Adrenal gland (tissue), 12 donors: ENCODE measurements around the gene DYRK1A. TPM values are rescaled to one million over a fixed set of nuclear protein-coding genes. Genes with fewer than 3 reads are reported as not detected.

Source experiments
- DNase-seq, 7 donors: peaks; one replicate each; pipeline ENCODE4 v3.0.0-alpha.2; 2019 to 2020
- H3K27ac ChIP-seq, 5 donors: fragments of 200-600 bp; sonication (generic) in 4 of 5; 1 replicate in 3 of 5; 2 replicates in 2 of 5; pipeline versions ENCODE4 v1.5.1 to v1.8.0; 2016 to 2020; ENCODE audit warnings: mild to moderate bottlenecking in 1 of 5
- H3K27me3 ChIP-seq: fragments of 200-600 bp; 2 replicates; pipeline ENCODE4 v1.8.0; 2021
- H3K36me3 ChIP-seq, 2 donors: fragments of 200-600 bp; replicated peaks in 1 of 2; 1 replicate in 1 of 2; 2 replicates in 1 of 2; pipeline versions ENCODE4 v1.5.1 to v1.8.0; 2018 to 2022
- H3K4me1 ChIP-seq, 2 donors: fragments of 200-600 bp; replicated peaks in 1 of 2; 1 replicate in 1 of 2; 2 replicates in 1 of 2; pipeline versions ENCODE4 v1.5.1 to v1.8.0; 2018 to 2021
- H3K4me3 ChIP-seq, 4 donors: fragments of 200-600 bp; sonication (generic) in 3 of 4; one replicate each; pipeline ENCODE4 v1.5.1; 2016 to 2018
- H3K9me3 ChIP-seq, 3 donors: fragments of 200-600 bp; sonication (generic) in 1 of 3; replicated peaks in 1 of 3; 1 replicate in 2 of 3; 2 replicates in 1 of 3; pipeline versions ENCODE4 v1.5.1 to v1.8.0; 2016 to 2021
- POLR2A ChIP-seq, 2 donors: fragments of 450-650 bp; IDR thresholded peaks; one replicate each; pipeline ENCODE4 v1.6.1; 2017; ENCODE audit warnings: antibody characterized with exemption in 2 of 2, mild to moderate bottlenecking in 2 of 2, moderate library complexity in 1 of 2
- WGBS, 4 donors: extraction: QIAGEN DNeasy Blood & Tissue Kit in 2 of 4; methylation state at CpG; one replicate each; pipeline versions ENCODE4 v1.1.5 to v1.1.7; 2013 to 2017; 5-methylcytosine and 5-hydroxymethylcytosine counted together
- intact Hi-C, 2 donors: fragments of 100-400 bp; cut with DNase I; formaldehyde crosslinking; loops; one replicate each; pipeline versions ENCODE4 v1.14.1 to v1.15.0; 2022 to 2023
- polyA plus RNA-seq, 3 donors: library from polyadenylated mRNA; stranded (reverse); fragments of 200-250 nt in 2 of 3; fragments of 350-450 nt in 1 of 3; fragmentation: Illumina TruSeq in 1 of 3; extraction: RNeasy Lipid Tissue Mini Kit (QIAGEN cat#74804) in 1 of 3; gene quantifications; one replicate each; pipeline ENCODE4 v1.2.3, GENCODE V29; 2013 to 2014
- total RNA-seq, 9 donors: library from RNA; depleted of rRNA in 4 of 9; stranded (reverse); fragments of >200 nt in 4 of 9; fragments of 120-200 nt in 1 of 9; fragmentation: NEBNext Ultra II Directional in 1 of 9; extraction: Animal tissue kit (Norgen Biotek cat#: 25700) in 1 of 9; gene quantifications; one replicate each; pipeline versions ENCODE4 v1.1.0 to v1.2.4, GENCODE V29; 2013 to 2023
- TF ChIP-seq, protein P1 (sequence below), 6 experiments: fragments of 450-650 bp in 4 of 6; fragments of 200-600 bp in 2 of 6; sonication (generic) in 1 of 6; IDR thresholded peaks; 1 replicate in 5 of 6; 2 replicates in 1 of 6; pipeline versions ENCODE4 v1.5.1 to v1.8.0; 2016 to 2021; ENCODE audit warnings: antibody characterized with exemption in 6 of 6, mild to moderate bottlenecking in 2 of 6, moderate library complexity in 1 of 6
- donor health status: healthy with polysubstance abuse.
- donor health status: Bipolar disorder and iron deficiency.
- donor health status: DM: yes; HTN: yes; CAD: no.
- donor health status: DM: no; HTN: no; CAD: no.
- donor health status: DM: no; HTN: no; CAD: no.
- donor health status: DM: yes; HTN: yes; CAD: no.

DYRK1A gene
- total and polyA plus RNA-seq, 12 donors: 23.6 to 92.3 (median 57.7) TPM

DNA sequence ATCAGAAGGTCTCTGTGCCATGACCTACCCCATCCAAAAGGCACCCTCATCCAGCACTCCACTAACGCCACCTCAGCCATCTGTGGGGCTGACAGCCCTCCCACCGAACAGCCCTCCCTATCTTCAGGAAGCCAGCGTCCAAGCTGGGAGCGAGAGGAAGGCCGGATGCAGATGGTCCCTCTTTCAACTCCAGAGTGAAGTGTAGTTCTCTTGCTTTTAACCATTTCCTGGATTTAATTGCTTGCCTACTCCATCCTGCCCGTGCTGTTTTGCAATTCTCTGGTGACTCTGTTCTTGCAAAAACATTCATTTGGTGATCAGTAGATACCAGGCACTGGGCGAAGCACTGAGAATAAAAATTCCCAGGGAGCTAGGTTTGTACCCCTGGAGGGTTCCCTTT, 8.2 kb upstream of the DYRK1A start:
- H3K27me3 ChIP-seq: no peaks in the 10 kb centered on the region
- no peak overlapping the region for H3K27ac ChIP-seq
- intact Hi-C loops: loop anchor here in 1 of 2 donors (10.0 kb wide), 1 partner anchor 74 kb away; no protein-coding TSS in a partner anchor
- no peak overlapping the region for H3K4me3 ChIP-seq
- no peaks in the 10 kb centered on the region for H3K9me3 ChIP-seq
- peak in 1 of 7 donors; percentile 20 for DNase-seq
- H3K4me1 ChIP-seq: no peaks in the 10 kb centered on the region
- no peak for TF ChIP-seq POLR2A (IDR thresholded peaks at IDR 0.05)
- TF ChIP-seq, protein P1, sequence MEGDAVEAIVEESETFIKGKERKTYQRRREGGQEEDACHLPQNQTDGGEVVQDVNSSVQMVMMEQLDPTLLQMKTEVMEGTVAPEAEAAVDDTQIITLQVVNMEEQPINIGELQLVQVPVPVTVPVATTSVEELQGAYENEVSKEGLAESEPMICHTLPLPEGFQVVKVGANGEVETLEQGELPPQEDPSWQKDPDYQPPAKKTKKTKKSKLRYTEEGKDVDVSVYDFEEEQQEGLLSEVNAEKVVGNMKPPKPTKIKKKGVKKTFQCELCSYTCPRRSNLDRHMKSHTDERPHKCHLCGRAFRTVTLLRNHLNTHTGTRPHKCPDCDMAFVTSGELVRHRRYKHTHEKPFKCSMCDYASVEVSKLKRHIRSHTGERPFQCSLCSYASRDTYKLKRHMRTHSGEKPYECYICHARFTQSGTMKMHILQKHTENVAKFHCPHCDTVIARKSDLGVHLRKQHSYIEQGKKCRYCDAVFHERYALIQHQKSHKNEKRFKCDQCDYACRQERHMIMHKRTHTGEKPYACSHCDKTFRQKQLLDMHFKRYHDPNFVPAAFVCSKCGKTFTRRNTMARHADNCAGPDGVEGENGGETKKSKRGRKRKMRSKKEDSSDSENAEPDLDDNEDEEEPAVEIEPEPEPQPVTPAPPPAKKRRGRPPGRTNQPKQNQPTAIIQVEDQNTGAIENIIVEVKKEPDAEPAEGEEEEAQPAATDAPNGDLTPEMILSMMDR (IDR thresholded peaks at IDR 0.05): no peak
- WGBS, 4 donors: 39 to 65% (median 48%) methylated on average over 7 of the region's 7 CpGs
- no peaks in the 10 kb centered on the region for H3K36me3 ChIP-seq

DNA sequence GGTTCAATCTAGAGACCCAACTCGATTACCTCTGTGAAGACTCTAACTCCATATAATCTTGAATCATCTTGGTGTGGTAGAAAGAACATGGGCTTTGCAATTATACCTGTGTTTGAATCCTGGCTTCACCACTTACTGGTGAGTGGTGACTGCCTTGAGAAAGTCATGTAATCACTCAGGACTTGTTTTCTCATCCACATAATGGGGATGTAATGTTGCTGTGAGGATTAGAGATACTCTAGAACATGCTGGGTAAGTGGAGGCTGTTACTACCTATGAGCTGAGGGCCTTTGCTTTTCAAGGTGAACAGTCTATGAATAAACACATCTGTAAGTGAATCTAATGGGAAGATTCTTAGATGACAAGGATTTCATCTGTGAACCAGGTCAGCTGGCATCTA, 2.6 kb upstream of the DYRK1A start:
- no peaks in the 10 kb centered on the region for H3K9me3 ChIP-seq
- intact Hi-C loops: loop anchor here in 1 of 2 donors (10.0 kb wide), 1 partner anchor 99 kb away; the partner anchor contains the start of gene VPS26C
- no peaks in the 10 kb centered on the region for H3K27me3 ChIP-seq
- 92 to 100% (median 95%) methylated on average over 1 of the region's 1 CpG for WGBS, 4 donors
- H3K4me1 ChIP-seq: peaks cover 7 to 14% of the 10 kb centered on the region in 2 donors
- no peak overlapping the region for H3K27ac ChIP-seq
- no peak for TF ChIP-seq POLR2A (IDR thresholded peaks at IDR 0.05)
- TF ChIP-seq, protein P1 (IDR thresholded peaks at IDR 0.05): no peak
- no peak for DNase-seq
- no peaks in the 10 kb centered on the region for H3K36me3 ChIP-seq
- H3K4me3 ChIP-seq: no peak overlapping the region

DNA sequence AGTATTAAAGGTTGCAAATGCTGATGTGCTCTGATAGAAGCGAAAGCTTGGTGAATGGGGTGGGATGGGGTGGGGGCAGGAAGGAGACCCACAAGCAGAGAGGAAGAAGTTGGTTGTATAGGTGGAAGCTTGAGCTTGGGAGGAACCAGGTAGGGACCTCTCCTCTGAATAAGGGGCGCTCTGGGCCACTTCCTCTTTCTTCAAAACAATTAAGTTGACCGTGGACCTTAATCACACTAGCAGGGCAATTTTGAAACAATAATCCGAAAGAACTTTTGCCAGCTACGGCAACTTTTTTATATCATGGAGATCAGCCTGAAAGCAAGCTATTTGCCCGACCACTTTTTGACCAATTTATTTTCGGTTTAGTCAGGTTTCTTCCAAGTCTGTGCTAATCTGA, 1.9 kb upstream of the DYRK1A start:
- DNase-seq: no peak
- intact Hi-C loops: loop anchor here in 1 of 2 donors (10.0 kb wide), 1 partner anchor 100 kb away; the partner anchor contains the start of gene VPS26C
- H3K9me3 ChIP-seq: no peaks in the 10 kb centered on the region
- H3K36me3 ChIP-seq: no peaks in the 10 kb centered on the region
- peak overlapping the region in 2 of 5 donors; percentile 100 for H3K27ac ChIP-seq
- 51 to 63% (median 60%) methylated on average over 7 of the region's 7 CpGs for WGBS, 4 donors
- peak overlapping the region in 1 of 4 donors; percentile 69 for H3K4me3 ChIP-seq
- no peaks in the 10 kb centered on the region for H3K27me3 ChIP-seq
- TF ChIP-seq, protein P1 (IDR thresholded peaks at IDR 0.05): no peak
- no peak for TF ChIP-seq POLR2A (IDR thresholded peaks at IDR 0.05)
- H3K4me1 ChIP-seq: peaks cover 15 to 22% of the 10 kb centered on the region in 2 donors

DNA sequence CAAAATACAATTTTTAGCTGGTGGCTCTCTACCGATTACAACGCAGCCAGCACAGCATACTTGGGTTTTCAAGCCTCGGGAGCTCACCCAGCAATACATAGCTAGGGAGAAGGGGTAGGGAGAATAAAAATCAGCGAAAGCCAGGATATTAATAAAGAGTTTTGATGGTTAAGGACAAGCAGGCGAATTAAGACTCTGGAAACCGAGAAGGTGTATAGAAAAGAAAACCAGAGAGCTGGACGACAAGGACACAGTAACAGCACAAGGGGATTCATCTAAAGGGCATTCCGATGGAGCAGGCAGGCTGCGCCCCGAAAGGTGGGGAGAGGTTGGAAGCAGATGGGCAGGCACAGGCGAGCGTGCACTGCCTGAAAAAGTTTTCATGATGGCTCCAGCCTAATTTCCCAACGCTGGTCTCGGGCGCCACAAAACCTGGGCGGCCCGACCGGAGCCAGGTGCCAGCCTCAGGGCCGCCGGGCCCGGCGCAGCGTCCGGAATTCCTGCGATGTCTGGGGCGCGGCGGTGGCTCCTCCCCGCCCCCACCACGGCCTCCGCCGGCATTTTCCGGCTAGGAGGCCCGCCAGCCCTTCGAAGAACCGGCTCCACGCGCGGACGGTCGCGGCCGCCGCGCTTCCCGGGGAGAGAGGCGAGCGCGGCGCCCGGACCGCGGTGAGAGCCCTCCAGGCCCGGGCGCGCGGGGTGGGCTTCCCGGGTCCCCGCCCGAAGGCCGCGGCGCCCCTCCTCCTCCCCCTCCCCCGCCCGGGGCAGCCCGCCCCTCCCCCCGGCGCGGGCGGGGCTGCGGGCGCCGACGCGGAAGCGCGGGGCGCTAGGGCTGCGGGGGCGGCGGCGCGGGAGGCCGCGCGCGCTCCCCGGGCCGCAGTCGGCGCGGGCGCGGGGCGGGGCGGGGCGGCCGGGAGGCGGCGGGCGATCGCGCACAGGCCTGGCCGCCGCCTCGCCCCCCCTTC, 774 bp upstream of the DYRK1A start:
- peak overlapping the region; percentile 9 to 98 (median 70) for H3K4me3 ChIP-seq
- H3K36me3 ChIP-seq: no peaks in the 10 kb centered on the region
- WGBS, 4 donors: 0 to 2% (median 1%) methylated on average over 23 to 104 of the region's 106 CpGs
- no peaks in the 10 kb centered on the region for H3K9me3 ChIP-seq
- H3K27ac ChIP-seq: peak overlapping the region; percentile 96 to 100 (median 99)
- TF ChIP-seq, protein P1 (IDR thresholded peaks at IDR 0.05): no peak
- TF ChIP-seq POLR2A (IDR thresholded peaks at IDR 0.05): peak; percentile 45 to 85
- no peaks in the 10 kb centered on the region for H3K27me3 ChIP-seq
- intact Hi-C loops: loop anchor here in 1 of 2 donors (10.0 kb wide), 1 partner anchor 101 kb away; the partner anchor contains the start of gene VPS26C
- peaks cover 26 to 33% of the 10 kb centered on the region in 2 donors for H3K4me1 ChIP-seq
- DNase-seq: peak; percentile 73 to 82 (median 77)
